Pancreas (tissue), 10 donors: Measurements from ENCODE around the gene RAMACL. TPM values are rescaled to one million over a fixed set of nuclear protein-coding genes. Genes with fewer than 3 reads are reported as not detected.

Experiments used
- ATAC-seq, 4 donors: fragments of 200-7000 bp; cut with Tn5 transposase; one replicate each; pipeline versions ENCODE4 v1.8.0 to v1.9.1; 2020; ENCODE audit warnings: mild to moderate bottlenecking in 4 of 4, moderate library complexity in 4 of 4
- DNase-seq, 6 donors: peaks; one replicate each; pipeline ENCODE4 v3.0.0-alpha.2; 2020
- FAIRE-seq: peaks from 2 replicates; lab custom pipeline; 2012; peaks lifted over from hg19 to GRCh38; lab: Jason Lieb, UNC
- H3K27ac ChIP-seq, 4 donors: fragments of 200-600 bp; sonication (generic); 1 replicate in 3 of 4; 2 replicates in 1 of 4; pipeline versions ENCODE4 v1.5.0 to v1.8.0; 2020
- H3K27me3 ChIP-seq, 4 donors: fragments of 200-600 bp; one replicate each; pipeline ENCODE4 v1.8.0; 2021
- H3K36me3 ChIP-seq, 3 donors: fragments of 200-600 bp; sonication (generic) in 1 of 3; one replicate each; pipeline versions ENCODE4 v1.5.0 to v1.8.0; 2020 to 2021
- H3K4me1 ChIP-seq, 3 donors: fragments of 200-600 bp; one replicate each; pipeline ENCODE4 v1.8.0; 2021
- H3K4me3 ChIP-seq, 4 donors: fragments of 200-600 bp; sonication (generic) in 2 of 4; one replicate each; pipeline versions ENCODE4 v1.5.0 to v1.8.0; 2020 to 2021
- H3K9me3 ChIP-seq, 4 donors: fragments of 200-600 bp; one replicate each; pipeline ENCODE4 v1.8.0; 2021
- WGBS, 2 donors: extraction: QIAGEN DNeasy Blood & Tissue Kit; methylation state at CpG; one replicate each; pipeline ENCODE4 v1.1.7; 2013; 5-methylcytosine and 5-hydroxymethylcytosine counted together
- intact Hi-C, 3 donors: fragments of 100-400 bp; cut with DNase I; formaldehyde crosslinking; loops; one replicate each; pipeline versions ENCODE4 v1.11.1 to v1.14.2; 2022
- polyA plus RNA-seq, 2 donors: library from polyadenylated mRNA; stranded (reverse); fragments of 200-250 nt; gene quantifications; one replicate each; pipeline ENCODE4 v1.2.3, GENCODE V29; 2013
- total RNA-seq, 6 donors: library from RNA; stranded (reverse); fragmentation: NEBNext Ultra II Directional in 4 of 6; extraction: Animal tissue kit (Norgen Biotek cat#: 25700) in 4 of 6; gene quantifications; one replicate each; pipeline versions ENCODE4 v1.2.1 to v1.2.4, GENCODE V29; 2021 to 2023
- TF ChIP-seq, protein P1 (sequence below), 4 donors: fragments of 200-600 bp; sonication (generic) in 3 of 4; IDR thresholded peaks; one replicate each; pipeline versions ENCODE4 v1.5.0 to v1.8.0; 2021; ENCODE audit warnings: antibody characterized with exemption in 4 of 4
- donor health status: healthy with polysubstance abuse.
- donor health status: DM: no; HTN: no; CAD: no; lungs with moderate emphysema.
- donor health status: DM: no; HTN: no; CAD: no.
- donor health status: control.
- donor health status: control.
- donor health status: Bipolar disorder and iron deficiency.
- donor health status: DM: yes; HTN: yes; CAD: no.
- donor health status: DM: no; HTN: no; CAD: no.
- donor health status: DM: no; HTN: no; CAD: no.
- donor health status: DM: yes; HTN: yes; CAD: no.

RAMACL gene
- total and polyA plus RNA-seq, 8 donors: 0.33 to 3.1 (median 1.0) TPM

DNA sequence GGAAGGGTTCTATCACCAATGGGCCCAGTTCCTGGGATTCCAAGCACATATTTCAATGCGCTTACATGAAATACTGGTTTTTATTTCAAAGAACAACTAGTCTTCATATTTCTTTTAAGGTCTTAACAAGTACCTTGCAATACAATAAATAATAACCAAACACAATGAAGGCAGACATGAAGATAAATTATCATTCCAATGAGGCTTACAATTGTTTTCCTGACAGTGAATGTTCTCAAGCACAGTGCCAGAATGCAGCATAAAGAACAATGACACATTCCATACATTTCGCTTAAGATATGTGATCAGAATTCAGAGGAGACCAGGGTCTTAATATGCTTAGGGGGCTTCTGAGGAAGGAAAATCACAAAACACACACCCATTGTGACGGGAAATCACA is 26.3 kb downstream of the RAMACL start:
- ATAC-seq: no peak
- TF ChIP-seq, protein P1, sequence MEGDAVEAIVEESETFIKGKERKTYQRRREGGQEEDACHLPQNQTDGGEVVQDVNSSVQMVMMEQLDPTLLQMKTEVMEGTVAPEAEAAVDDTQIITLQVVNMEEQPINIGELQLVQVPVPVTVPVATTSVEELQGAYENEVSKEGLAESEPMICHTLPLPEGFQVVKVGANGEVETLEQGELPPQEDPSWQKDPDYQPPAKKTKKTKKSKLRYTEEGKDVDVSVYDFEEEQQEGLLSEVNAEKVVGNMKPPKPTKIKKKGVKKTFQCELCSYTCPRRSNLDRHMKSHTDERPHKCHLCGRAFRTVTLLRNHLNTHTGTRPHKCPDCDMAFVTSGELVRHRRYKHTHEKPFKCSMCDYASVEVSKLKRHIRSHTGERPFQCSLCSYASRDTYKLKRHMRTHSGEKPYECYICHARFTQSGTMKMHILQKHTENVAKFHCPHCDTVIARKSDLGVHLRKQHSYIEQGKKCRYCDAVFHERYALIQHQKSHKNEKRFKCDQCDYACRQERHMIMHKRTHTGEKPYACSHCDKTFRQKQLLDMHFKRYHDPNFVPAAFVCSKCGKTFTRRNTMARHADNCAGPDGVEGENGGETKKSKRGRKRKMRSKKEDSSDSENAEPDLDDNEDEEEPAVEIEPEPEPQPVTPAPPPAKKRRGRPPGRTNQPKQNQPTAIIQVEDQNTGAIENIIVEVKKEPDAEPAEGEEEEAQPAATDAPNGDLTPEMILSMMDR (IDR thresholded peaks at IDR 0.05): no peak
- no peak for FAIRE-seq

DNA sequence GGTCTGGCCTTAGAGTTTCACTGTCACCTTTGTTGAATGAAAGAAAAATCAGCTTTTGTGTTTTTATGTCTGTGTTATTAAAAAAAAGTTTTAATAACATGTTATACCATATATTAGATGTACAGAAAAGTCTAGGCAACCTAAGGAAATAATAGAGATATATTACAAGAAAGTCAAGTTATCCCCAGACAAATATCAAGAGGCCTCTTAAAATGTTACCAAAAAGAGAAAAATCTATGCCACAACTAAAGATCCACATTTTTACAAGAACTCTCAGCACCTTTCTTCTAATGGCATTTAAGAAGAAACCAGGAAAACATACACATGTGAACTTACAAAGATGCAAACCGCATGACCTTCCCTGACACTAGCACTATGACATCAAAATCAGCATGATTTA is 26.8 kb downstream of the RAMACL start:
- DNase-seq (no peak), FAIRE-seq (no peak), ATAC-seq (no peak)
- Histone ChIP-seq H3K4me3 (no peak overlapping the region), H3K36me3 (no peaks in the 10 kb centered on the region), H3K27ac (no peak overlapping the region), H3K4me1 (peaks cover 0 to 10% (median 0%) of the 10 kb centered on the region in 3 donors), H3K9me3 (no peaks in the 10 kb centered on the region), H3K27me3 (no peaks in the 10 kb centered on the region)
- WGBS, 2 donors: 99 to 100% methylated on average over 1 of the region's 1 CpG
- intact Hi-C loops: no loop called here
- TF ChIP-seq, protein P1 (IDR thresholded peaks at IDR 0.05): no peak

More for the DNA sequence above, 26.3 kb downstream of the RAMACL start:
- no peaks in the 10 kb centered on the region for H3K36me3 ChIP-seq
- H3K4me1 ChIP-seq: peaks cover 0 to 10% (median 0%) of the 10 kb centered on the region in 3 donors
- no peaks in the 10 kb centered on the region for H3K27me3 ChIP-seq
- intact Hi-C loops: no loop called here
- 97 to 99% methylated on average over 3 of the region's 3 CpGs for WGBS, 2 donors
- H3K27ac ChIP-seq: no peak overlapping the region
- H3K9me3 ChIP-seq: no peaks in the 10 kb centered on the region
- H3K4me3 ChIP-seq: no peak overlapping the region
- no peak for DNase-seq

DNA sequence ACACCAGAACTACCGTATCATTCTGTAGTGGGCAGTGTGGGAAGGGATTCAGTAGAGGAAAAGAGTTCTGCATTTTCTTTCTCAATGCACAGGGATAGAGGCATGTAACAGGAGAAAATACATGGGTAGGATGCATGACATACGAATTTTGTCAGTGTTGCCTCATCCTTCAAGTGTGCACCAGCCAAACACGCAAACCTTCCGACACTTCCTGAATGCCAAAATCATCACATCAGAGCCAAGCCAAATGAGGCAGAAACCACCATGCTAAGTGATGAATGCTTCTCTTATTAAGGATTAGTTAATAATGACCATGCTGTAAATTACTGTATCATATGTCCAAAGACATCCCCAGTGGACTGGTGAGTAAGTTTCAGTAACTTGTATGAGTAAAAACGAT is 27.3 kb downstream of the RAMACL start:
- H3K27ac ChIP-seq: no peak overlapping the region
- no peaks in the 10 kb centered on the region for H3K9me3 ChIP-seq
- TF ChIP-seq, protein P1 (IDR thresholded peaks at IDR 0.05): no peak
- DNase-seq (no peak), ATAC-seq (no peak), FAIRE-seq (no peak)
- H3K4me1 ChIP-seq: peaks cover 0 to 10% (median 0%) of the 10 kb centered on the region in 3 donors
- H3K36me3 ChIP-seq: no peaks in the 10 kb centered on the region
- WGBS, 2 donors: 91 to 94% methylated on average over 5 of the region's 5 CpGs
- H3K4me3 ChIP-seq: no peak overlapping the region
- no peaks in the 10 kb centered on the region for H3K27me3 ChIP-seq
- intact Hi-C loops: no loop called here

DNA sequence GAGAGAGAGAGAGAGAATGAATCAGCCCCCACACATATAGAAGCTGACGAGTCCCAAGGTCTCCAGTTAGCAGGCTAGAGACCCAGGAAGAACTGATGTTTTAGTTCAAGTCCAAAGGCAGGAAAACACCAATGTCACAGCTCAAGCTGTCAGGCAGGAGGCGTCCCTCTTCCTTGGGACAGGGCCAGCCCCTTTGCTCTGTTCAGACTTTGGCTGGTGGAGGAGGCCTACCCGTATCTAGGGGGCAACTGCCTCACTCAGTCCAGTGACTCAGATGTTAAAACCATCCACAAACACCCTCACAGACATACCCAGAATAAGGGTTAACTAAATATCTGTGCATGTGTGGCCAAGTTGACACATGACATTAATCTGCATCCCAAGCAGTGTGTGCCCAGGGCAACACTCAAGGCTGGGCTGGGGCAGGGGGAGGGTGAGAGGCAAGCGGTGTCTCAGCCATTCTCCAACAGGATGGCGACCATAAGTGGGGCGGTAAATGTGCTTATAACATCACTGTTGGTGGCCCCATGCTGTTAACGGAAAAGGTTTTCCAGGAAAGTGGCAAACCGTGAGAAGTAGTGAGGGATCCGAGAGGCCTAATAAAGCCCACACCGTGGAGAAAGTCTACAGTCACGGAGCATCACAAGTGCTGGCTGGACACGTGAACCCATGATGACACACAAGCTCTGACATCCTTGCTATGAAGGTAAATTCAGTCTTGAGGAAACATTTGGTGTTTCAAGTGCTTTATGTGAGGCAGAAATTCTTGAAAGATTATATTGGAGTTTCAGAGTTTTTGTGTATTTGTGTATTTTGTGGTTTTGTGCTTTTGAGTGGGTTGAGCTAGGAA is 28.1 kb downstream of the RAMACL start:
- DNase-seq (no peak), ATAC-seq (no peak), FAIRE-seq (no peak)
- peaks cover 0 to 10% (median 0%) of the 10 kb centered on the region in 3 donors for H3K4me1 ChIP-seq
- TF ChIP-seq, protein P1 (IDR thresholded peaks at IDR 0.05): no peak
- H3K27me3 ChIP-seq: no peaks in the 10 kb centered on the region
- intact Hi-C loops: no loop called here
- H3K9me3 ChIP-seq: no peaks in the 10 kb centered on the region
- H3K36me3 ChIP-seq: no peaks in the 10 kb centered on the region
- H3K27ac ChIP-seq: no peak overlapping the region
- H3K4me3 ChIP-seq: no peak overlapping the region
- 93 to 96% methylated on average over 12 of the region's 12 CpGs for WGBS, 2 donors

DNA sequence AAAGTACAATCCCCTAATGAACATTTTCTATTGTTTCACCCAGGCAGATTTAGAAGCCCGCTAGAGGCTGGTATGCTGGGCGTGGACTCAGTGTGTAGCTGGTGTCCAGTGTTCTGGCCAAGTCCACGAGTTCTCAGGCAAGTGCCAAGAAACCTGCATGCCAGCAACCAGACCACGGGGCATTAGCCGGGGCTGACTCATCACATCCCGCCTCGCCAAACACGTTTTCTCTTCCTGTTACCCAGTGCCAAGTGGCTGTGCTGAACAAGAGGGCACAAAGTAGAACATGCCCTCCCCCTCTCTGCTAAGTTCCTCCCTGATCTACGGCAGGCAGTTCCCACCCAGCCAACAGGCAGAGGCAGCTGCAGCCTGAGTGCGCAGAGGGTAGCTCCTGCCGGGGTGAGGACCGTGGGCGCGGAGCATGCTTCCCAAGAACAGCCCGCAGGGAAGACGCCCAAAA is 29.6 kb downstream of the RAMACL start:
- Histone ChIP-seq H3K27me3 (no peaks in the 10 kb centered on the region), H3K36me3 (no peaks in the 10 kb centered on the region), H3K9me3 (no peaks in the 10 kb centered on the region), H3K4me3 (no peak overlapping the region), H3K4me1 (peaks cover 0 to 10% (median 0%) of the 10 kb centered on the region in 3 donors), H3K27ac (peak overlapping the region; percentile 36 to 81 (median 76))
- intact Hi-C loops: no loop called here
- FAIRE-seq: no peak
- TF ChIP-seq, protein P1 (IDR thresholded peaks at IDR 0.05): no peak
- ATAC-seq: peak; percentile 94 to 98 (median 96)
- peak; percentile 79 to 96 (median 92) for DNase-seq
- 46 to 50% methylated on average over 16 of the region's 16 CpGs for WGBS, 2 donors
